HG03196 (cell line): ENCODE measurements around the gene RDH5.

Source experiments
- ATAC-seq: cut with Tn5 transposase; IDR thresholded peaks from one replicate; pipeline ENCODE4 v1.9.1; 2021; ENCODE audit not compliant: unreplicated experiment

Gene RDH5

DNA sequence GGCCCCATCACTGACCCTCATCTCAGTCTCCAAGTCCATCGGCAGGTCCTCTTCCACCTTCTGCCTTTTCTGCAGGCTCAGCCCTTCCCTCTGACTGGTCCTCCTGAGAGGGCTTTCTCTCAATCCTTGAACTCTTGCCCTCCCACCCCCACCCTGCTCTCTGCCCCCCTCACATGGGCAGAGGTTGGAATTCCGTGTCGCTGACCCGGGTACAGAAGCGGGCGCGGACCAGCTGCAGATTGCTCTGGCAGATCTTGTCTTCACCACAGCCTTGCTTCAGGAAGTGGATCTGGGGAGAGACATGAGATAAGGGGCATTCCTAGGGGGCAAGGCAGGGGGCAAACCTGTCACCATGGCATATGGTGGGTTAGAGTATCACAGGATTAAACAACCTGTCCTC, 24.8 kb upstream of the RDH5 start:
- no peak for ATAC-seq

DNA sequence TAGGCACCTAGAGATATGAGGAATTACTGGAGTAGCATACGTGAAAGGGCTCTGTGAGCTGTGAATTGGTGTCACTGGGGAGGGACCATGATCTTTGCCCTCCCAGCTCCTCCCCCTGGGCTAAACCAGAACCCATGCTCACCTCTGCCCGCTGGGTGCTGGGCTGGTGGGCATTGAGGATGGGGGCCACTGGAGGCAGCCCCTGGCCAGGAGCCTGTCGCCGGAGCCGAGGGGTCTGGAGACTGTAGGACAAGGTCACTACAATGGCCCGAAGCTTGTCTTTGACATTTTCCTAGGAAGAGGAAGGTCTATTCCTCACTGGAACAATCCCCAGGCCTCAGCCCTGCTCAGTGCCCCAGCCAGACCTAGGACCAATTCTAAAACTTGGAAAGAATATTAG, 24.1 kb upstream of the RDH5 start:
- ATAC-seq = no peak

DNA sequence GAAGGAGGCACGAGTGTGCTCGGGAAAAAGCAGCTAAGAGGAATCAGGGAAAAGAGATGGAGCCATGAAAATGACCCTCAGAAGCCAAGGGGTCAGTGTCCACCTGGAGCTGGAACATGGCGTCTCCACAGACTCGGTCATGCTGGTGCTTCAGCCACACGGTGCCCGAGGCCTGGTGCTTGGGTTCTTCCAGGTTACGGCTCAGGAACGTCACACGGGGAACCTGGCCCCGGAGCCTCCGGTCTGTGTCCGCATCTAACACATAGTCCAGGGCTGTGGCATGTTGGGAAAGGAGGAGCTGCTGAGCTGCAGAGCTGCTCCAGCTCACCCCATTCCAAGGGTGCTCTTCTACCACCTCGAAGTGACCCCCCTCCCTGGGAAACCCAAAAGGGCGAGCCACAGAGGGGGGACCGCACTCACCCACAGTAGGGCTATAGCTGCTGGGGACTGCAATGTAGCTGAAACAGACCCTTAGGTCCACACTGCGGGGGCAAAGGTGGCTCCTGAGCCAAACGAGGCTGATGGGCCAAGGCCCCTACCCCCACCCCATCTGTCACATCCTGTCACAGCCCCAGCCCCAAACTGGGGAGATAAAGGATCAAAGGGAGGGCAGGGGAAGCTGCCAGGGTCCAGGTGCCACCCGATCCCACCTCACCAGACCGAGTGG, 23.3 kb upstream of the RDH5 start:
- no peak for ATAC-seq

GRCh38 chr12:55697686-55698085, 22.5 kb upstream of the RDH5 start:
- no peak for ATAC-seq

DNA sequence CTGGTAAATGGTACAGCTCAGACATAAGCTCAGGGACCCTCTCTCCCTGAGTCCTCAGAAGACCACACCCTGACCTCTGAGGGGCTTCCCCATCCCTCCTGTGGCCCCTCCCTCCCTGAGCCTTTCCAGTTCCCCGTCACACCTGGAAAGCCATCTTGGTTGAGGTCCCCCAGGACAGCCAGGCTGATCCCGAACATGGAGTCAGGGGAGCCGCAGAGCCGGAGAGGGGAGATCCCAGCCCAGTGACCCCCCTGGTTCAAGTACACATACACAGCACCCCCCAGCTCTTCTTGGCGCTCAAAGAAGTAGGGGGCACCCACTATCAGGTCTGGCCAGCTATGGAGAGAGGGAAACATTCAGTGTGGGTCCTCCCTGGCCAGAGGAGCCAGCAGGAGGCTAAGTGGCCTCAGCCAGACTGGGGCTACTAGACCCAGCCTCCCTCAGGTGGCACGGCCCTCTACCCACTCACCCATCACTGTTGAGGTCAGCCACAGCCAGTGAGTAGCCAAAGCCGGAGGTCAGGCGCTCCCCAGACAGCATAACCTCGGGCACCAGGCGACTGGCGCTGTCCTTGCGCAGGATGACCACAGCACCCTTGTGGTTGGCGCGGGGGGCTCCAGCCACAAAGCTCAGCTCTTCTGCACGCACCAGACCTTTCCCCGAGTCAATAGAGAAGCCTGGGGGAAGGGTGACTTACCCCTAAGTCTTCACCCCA, 21.8 kb upstream of the RDH5 start:
- ATAC-seq = no peak

- ATAC-seq = no peak
Observed at GRCh38 chr12:55698965-55699364, 21.2 kb upstream of the RDH5 start.

- no peak for ATAC-seq
Observed at GRCh38 chr12:55699471-55700055, 20.6 kb upstream of the RDH5 start.

GRCh38 chr12:55700255-55701018, 19.8 kb upstream of the RDH5 start:
- ATAC-seq = no peak

- no peak for ATAC-seq
Observed at GRCh38 chr12:55702861-55703260, 17.3 kb upstream of the RDH5 start.

DNA sequence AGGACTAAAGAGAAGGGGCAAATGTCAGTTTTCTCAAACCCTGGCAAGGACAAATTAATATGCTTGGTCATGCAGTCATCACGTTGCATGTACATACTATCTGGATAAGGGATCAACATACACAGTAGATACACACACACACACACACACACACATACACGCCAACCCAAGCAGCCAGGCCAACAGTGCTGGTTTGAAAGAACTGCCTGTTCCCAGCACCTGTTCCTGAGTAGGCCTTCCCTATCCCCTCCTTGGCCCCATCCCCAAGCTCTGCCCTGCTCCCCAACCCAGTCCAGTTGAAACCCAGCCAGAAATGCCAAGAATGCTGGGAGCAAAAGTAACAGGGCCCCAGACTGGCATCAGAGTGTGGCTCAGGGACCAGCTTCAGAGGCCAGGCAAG, 16.9 kb upstream of the RDH5 start:
- no peak for ATAC-seq

DNA sequence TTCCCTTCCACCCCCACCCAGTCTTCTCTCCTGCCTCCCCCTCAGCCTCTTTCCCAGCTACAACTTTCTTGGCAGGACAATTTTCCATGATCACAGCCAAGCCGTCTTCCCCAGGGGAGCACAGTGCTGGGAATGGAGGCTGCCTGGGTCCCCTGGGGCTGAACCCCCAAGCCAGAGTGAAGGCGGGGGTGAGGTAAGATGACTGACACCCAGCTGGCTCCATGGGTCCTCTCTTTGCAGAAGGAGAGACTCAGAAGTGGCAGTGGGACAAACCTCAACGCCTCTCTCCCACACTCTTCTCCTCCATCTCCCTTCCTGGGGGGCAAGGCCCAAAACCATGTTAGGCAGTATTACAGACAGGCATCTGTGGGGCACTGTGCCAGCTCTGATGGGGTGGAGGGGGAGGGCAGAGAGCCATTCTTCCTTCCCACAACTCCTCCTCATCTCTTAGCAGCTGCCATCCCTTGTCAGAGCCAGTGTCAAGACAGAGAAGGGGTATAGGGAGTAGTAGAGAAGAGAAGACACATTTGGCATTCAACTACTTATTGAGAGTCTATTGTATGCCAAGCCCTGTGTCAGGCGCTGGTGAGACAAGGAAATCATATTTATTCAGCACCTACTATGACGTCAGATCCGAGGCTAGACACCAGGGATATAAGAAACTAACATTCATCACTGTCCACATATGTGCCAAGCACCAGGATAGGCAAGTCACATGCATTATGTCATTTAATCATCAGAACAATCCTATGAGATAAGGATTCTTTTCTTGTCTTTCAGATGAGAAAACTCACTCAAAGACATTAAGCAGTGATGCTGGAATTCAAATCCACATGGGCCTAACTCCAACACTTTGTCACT, 16.1 kb upstream of the RDH5 start:
- no peak for ATAC-seq

- ATAC-seq = no peak
Observed at GRCh38 chr12:55704824-55705718, 15.1 kb upstream of the RDH5 start.

- ATAC-seq = no peak
Observed at GRCh38 chr12:55705782-55706402, 14.3 kb upstream of the RDH5 start.

GRCh38 chr12:55706568-55707218, 13.5 kb upstream of the RDH5 start:
- no peak for ATAC-seq

GRCh38 chr12:55707219-55707671, 12.9 kb upstream of the RDH5 start:
- ATAC-seq = no peak

DNA sequence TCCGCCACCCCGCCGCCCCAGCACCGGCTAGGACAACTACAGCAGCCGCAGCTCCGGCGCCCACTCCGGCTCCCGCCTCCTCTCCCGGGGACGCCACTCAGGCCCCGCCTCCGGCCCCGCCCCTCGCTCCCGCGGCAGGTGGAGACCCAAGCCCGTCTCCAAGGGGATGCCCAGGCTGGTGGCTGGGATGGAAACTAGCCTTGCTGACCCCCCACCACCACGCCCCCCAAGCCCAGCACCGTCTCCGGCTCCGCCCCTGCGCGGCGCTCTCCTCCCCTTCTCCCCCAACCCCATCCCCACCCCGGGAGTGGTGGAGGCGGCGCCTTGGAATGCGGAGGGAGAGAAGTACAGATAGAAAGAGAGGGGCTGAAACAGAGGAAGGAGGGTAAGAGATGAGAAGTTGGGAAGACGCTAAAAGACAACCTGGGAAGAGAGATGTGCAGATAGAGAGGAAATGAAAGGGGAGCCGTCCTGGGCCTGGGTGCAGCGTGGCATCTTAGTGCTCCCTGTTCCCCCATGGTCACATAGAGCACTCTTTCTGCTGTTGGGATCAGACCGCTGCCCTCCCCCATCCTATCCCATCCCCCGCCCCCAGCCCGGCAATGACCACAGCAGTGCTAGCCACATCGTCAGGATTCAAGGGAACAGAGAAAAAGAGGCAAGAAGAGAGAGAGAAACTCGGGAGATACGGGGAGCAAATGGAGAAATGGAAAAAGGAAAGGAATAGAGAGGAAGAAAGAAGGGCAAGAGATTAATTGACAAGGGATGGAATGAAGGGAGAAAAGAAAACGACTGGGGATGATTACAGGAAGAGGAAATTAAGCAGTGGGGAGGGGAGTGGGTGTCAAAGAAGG, 12.1 kb upstream of the RDH5 start, which contains the start of gene ITGA7:
ITGA7 (minus strand) TSS at position 64 of the 854 bp plus-strand sequence. CDS start 222 bp downstream, outside the sequence.
- no peak for ATAC-seq

GRCh38 chr12:55708695-55709233, 11.4 kb upstream of the RDH5 start:
- no peak for ATAC-seq
